Stimulated activated CD4-positive, alpha-beta T cell treated with anti-CD3 and anti-CD28 coated beads, Interleukin-15, amount 100 ng/mL, for 24 hours (primary cell): Measurements from ENCODE around the gene ART5.
"Not testable (repeated sequence)": the region's sequence is repeated elsewhere in the genome, so short reads cannot be mapped to it uniquely, and the experiment has no call there.

Experiments
- DNase-seq: peaks from one replicate; pipeline ENCODE4 v3.0.0-alpha.2; 2020

Gene ART5

GRCh38 chr11:3641701-3642070 lies at the start of gene ART5:
Gene ART5, minus strand, starts transcription at chr11:3641992. Its CDS starts 130 bp downstream, at chr11:3641862.
- DNase-seq, result no peak

GRCh38 chr11:3686751-3687150 lies 45.0 kb upstream of the ART5 start:
- no peak for DNase-seq

GRCh38 chr11:3685923-3686322 lies 44.1 kb upstream of the ART5 start:
- DNase-seq, result no peak

- DNase-seq, result no peak
These were observed 43.0 kb upstream of the ART5 start for GRCh38 chr11:3684819-3685172.

- no peak for DNase-seq
These were observed 42.5 kb upstream of the ART5 start for GRCh38 chr11:3684129-3684818.

- DNase-seq, result no peak
These were observed 41.2 kb upstream of the ART5 start for GRCh38 chr11:3683039-3683438.

- no peak for DNase-seq
These were observed 37.3 kb upstream of the ART5 start for GRCh38 chr11:3679077-3679476.

- no peak for DNase-seq
These were observed 34.2 kb upstream of the ART5 start for GRCh38 chr11:3675971-3676370.

- DNase-seq, result no peak
These were observed 32.4 kb upstream of the ART5 start for GRCh38 chr11:3674189-3674588.

GRCh38 chr11:3671334-3672254 lies 29.8 kb upstream of the ART5 start, which contains the start of gene CHRNA10:
Gene CHRNA10, minus strand, starts transcription at chr11:3671384. Its CDS starts 72 bp downstream, at chr11:3671312.
- DNase-seq, result no peak

GRCh38 chr11:3669742-3670183 lies 28.0 kb upstream of the ART5 start:
- DNase-seq, result no peak

- no peak for DNase-seq
These were observed 27.3 kb upstream of the ART5 start for GRCh38 chr11:3669128-3669527.

- no peak for DNase-seq
These were observed 25.6 kb upstream of the ART5 start for GRCh38 chr11:3667149-3668035.

GRCh38 chr11:3666023-3666530 lies 24.3 kb upstream of the ART5 start:
- no peak for DNase-seq

GRCh38 chr11:3665336-3666022 lies 23.7 kb upstream of the ART5 start:
- DNase-seq, result no peak

- DNase-seq, result no peak
These were observed 22.3 kb upstream of the ART5 start for GRCh38 chr11:3664032-3664630.

GRCh38 chr11:3662856-3663255 lies 21.1 kb upstream of the ART5 start:
- no peak for DNase-seq

- no peak for DNase-seq
These were observed 19.2 kb upstream of the ART5 start for GRCh38 chr11:3660960-3661359.

- no peak for DNase-seq
These were observed 18.1 kb upstream of the ART5 start for GRCh38 chr11:3659595-3660515.

GRCh38 chr11:3658252-3658651 lies 16.5 kb upstream of the ART5 start:
- DNase-seq, result no peak

GRCh38 chr11:3657331-3657730 lies 15.5 kb upstream of the ART5 start:
- not testable (repeated sequence) for DNase-seq
